HG03064 (cell line): Measurements from ENCODE around the gene MYRIP.
"Not testable (repeated sequence)": the region's sequence is repeated elsewhere in the genome, so short reads cannot be mapped to it uniquely, and the experiment has no call there.

Source experiments
- ATAC-seq: cut with Tn5 transposase; IDR thresholded peaks from one replicate; pipeline ENCODE4 v1.9.1; 2021; ENCODE audit warnings: low read depth; ENCODE audit not compliant: unreplicated experiment

MYRIP gene

GRCh38 chr3:40255532-40255931 lies 446.1 kb downstream of the MYRIP start:
- no peak for ATAC-seq

GRCh38 chr3:40258064-40258463 lies 448.7 kb downstream of the MYRIP start:
- ATAC-seq: no peak

- no peak for ATAC-seq
Measured at GRCh38 chr3:40258555-40258954, 449.1 kb downstream of the MYRIP start.

GRCh38 chr3:40262331-40262730 lies 452.9 kb downstream of the MYRIP start:
- ATAC-seq: no peak

- ATAC-seq: no peak
Measured at GRCh38 chr3:40264451-40264850, 455.0 kb downstream of the MYRIP start.

GRCh38 chr3:40265181-40265580 lies 455.8 kb downstream of the MYRIP start:
- ATAC-seq: no peak

GRCh38 chr3:40267937-40268724 lies 458.7 kb downstream of the MYRIP start:
- ATAC-seq: no peak

GRCh38 chr3:40268802-40269524 lies 459.6 kb downstream of the MYRIP start:
- no peak for ATAC-seq

- no peak for ATAC-seq
Measured at GRCh38 chr3:40278791-40279190, 469.4 kb downstream of the MYRIP start.

- ATAC-seq: no peak
Measured at GRCh38 chr3:40281995-40282394, 472.6 kb downstream of the MYRIP start.

- ATAC-seq: not testable (repeated sequence)
Measured at GRCh38 chr3:40283057-40283456, 473.6 kb downstream of the MYRIP start.

GRCh38 chr3:40287248-40287647 lies 477.8 kb downstream of the MYRIP start:
- no peak for ATAC-seq

GRCh38 chr3:40290396-40290795 lies 481.0 kb downstream of the MYRIP start:
- no peak for ATAC-seq

GRCh38 chr3:40291471-40291870 lies 482.1 kb downstream of the MYRIP start:
- ATAC-seq: no peak

- no peak for ATAC-seq
Measured at GRCh38 chr3:40292637-40293349, 483.4 kb downstream of the MYRIP start.

- no peak for ATAC-seq
Measured at GRCh38 chr3:40294434-40294833, 485.0 kb downstream of the MYRIP start.

GRCh38 chr3:40298075-40298474 lies 488.7 kb downstream of the MYRIP start:
- no peak for ATAC-seq

- no peak for ATAC-seq
Measured at GRCh38 chr3:40299130-40299720, 489.8 kb downstream of the MYRIP start.

- no peak for ATAC-seq
Measured at GRCh38 chr3:40299721-40300335, 490.4 kb downstream of the MYRIP start.

- no peak for ATAC-seq
Measured at GRCh38 chr3:40302784-40303183, 493.4 kb downstream of the MYRIP start.

- ATAC-seq: no peak
Measured at GRCh38 chr3:40304352-40304751, 494.9 kb downstream of the MYRIP start.
